HepG2 (cell line): ENCODE measurements around the gene ZNF74. TPM values are rescaled to one million over a fixed set of nuclear protein-coding genes. Genes with fewer than 3 reads are reported as not detected.

Experiments used
- ADNP ChIP-seq: sonication (generic); formaldehyde crosslinking; IDR thresholded peaks from 2 replicates; pipeline ENCODE4 v1.4.0; 2020; ENCODE audit warnings: missing genetic modification reagents
- ATF7-NPFF ChIP-seq: sonication (generic); formaldehyde crosslinking; IDR thresholded peaks from 2 replicates; pipeline ENCODE4 v1.8.1; 2023; ENCODE audit warnings: mild to moderate bottlenecking, low read depth, missing genetic modification reagents, moderate library complexity
- FOXO1 ChIP-seq: sonication (generic); formaldehyde crosslinking; IDR thresholded peaks from 2 replicates; pipeline ENCODE4 v1.4.0; 2020; ENCODE audit warnings: missing genetic modification reagents
- PAF1 ChIP-seq: IDR thresholded peaks from 2 replicates; pipeline ENCODE4 v1.6.1; 2016; ENCODE audit warnings: missing genetic modification reagents, missing compliant biosample characterization
- REPIN1 ChIP-seq: sonication (generic); formaldehyde crosslinking; IDR thresholded peaks from 2 replicates; pipeline ENCODE4 v1.8.0; 2022; ENCODE audit warnings: missing genetic modification reagents, low read depth, mild to moderate bottlenecking, borderline replicate concordance
- RFX3 ChIP-seq: IDR thresholded peaks from 2 replicates; pipeline ENCODE4 v1.6.1; 2016; ENCODE audit warnings: missing biosample characterization, missing genetic modification reagents
- SAFB2 ChIP-seq: sonication (generic); formaldehyde crosslinking; IDR thresholded peaks from 2 replicates; pipeline ENCODE4 v1.5.1; 2020; ENCODE audit warnings: missing genetic modification reagents, low read depth, mild to moderate bottlenecking, borderline replicate concordance
- SIN3B ChIP-seq: fragments of 150-350 bp; IDR thresholded peaks from 2 replicates; pipeline ENCODE4 v1.6.1; 2014; ENCODE audit warnings: low read length
- U2AF2 ChIP-seq: fragments of 200-400 bp; formaldehyde crosslinking; IDR thresholded peaks from 2 replicates; pipeline ENCODE4 v1.6.1; 2017; ENCODE audit warnings: low read depth, mild to moderate bottlenecking, low read length
- ZNF138 ChIP-seq: sonication (generic); formaldehyde crosslinking; IDR thresholded peaks from 2 replicates; pipeline ENCODE4 v1.5.0; 2020; ENCODE audit warnings: mild to moderate bottlenecking, low read depth, missing genetic modification reagents
- ZNF143 ChIP-seq: sonication (generic); formaldehyde crosslinking; IDR thresholded peaks from 2 replicates; pipeline ENCODE4 v1.4.0; 2020; ENCODE audit warnings: missing genetic modification reagents
- ZNF34 ChIP-seq: sonication (generic); formaldehyde crosslinking; IDR thresholded peaks from 2 replicates; pipeline ENCODE4 v1.4.0; 2020; ENCODE audit warnings: mild to moderate bottlenecking, missing genetic modification reagents, borderline replicate concordance
- ZNF350 ChIP-seq: sonication (generic); formaldehyde crosslinking; IDR thresholded peaks from 2 replicates; pipeline ENCODE4 v1.4.0; 2020; ENCODE audit warnings: mild to moderate bottlenecking, low read depth, missing genetic modification reagents, borderline replicate concordance
- ZNF510 ChIP-seq: sonication (generic); formaldehyde crosslinking; IDR thresholded peaks from 2 replicates; pipeline ENCODE4 v1.4.0; 2020; ENCODE audit warnings: low read depth, mild to moderate bottlenecking, missing genetic modification reagents
- ZSCAN12 ChIP-seq: sonication (generic); formaldehyde crosslinking; IDR thresholded peaks from 2 replicates; pipeline ENCODE4 v1.9.0; 2021; ENCODE audit warnings: mild to moderate bottlenecking, missing genetic modification reagents
- ZSCAN22 ChIP-seq: sonication (generic); formaldehyde crosslinking; IDR thresholded peaks from 2 replicates; pipeline ENCODE4 v1.4.0; 2020; ENCODE audit warnings: mild to moderate bottlenecking, missing genetic modification reagents
- polyA plus RNA-seq, 8 experiments: library from polyadenylated mRNA; depleted of rRNA in 3 of 8; stranded (reverse) in 7 of 8; unstranded in 1 of 8; fragments of >200 nt; fragmentation: Illumina TruSeq in 4 of 8; extraction: Trizol in 4 of 8; gene quantifications; 2 replicates each; pipeline versions ENCODE4 v1.2.1 to v1.2.3, GENCODE V29; 2011 to 2016; ENCODE audit warnings: low read depth in 4 of 8, missing spikeins in 1 of 8, mixed read lengths in 1 of 8; ENCODE audit not compliant: insufficient read depth in 1 of 8
- total RNA-seq, 5 experiments: library from RNA; depleted of rRNA; stranded (reverse); fragments of >200 nt; fragmentation: Illumina TruSeq; extraction: Trizol; gene quantifications; 2 replicates each; pipeline ENCODE4 v1.2.3, GENCODE V29; 2016; ENCODE audit warnings: low read depth in 1 of 5
- TF ChIP-seq, protein P1 (sequence below): sonication (generic); formaldehyde crosslinking; IDR thresholded peaks from 2 replicates; pipeline ENCODE4 v1.4.0; 2020; ENCODE audit warnings: mild to moderate bottlenecking, missing genetic modification reagents
- TF ChIP-seq, protein P2 (sequence below): sonication (generic); formaldehyde crosslinking; IDR thresholded peaks from 2 replicates; pipeline ENCODE4 v1.8.0; 2022; ENCODE audit warnings: mild to moderate bottlenecking, missing genetic modification reagents, moderate library complexity
- TF ChIP-seq, protein P3 (sequence below): sonication (generic); formaldehyde crosslinking; IDR thresholded peaks from 2 replicates; pipeline ENCODE4 v1.4.0; 2020; ENCODE audit warnings: missing genetic modification reagents

ZNF74 gene
- total and polyA plus RNA-seq, 2 of the 13 experiments (the other 11 are each of a cell fraction or from before 2014, with no cell fraction given), result 6.3 to 9.1 TPM

DNA sequence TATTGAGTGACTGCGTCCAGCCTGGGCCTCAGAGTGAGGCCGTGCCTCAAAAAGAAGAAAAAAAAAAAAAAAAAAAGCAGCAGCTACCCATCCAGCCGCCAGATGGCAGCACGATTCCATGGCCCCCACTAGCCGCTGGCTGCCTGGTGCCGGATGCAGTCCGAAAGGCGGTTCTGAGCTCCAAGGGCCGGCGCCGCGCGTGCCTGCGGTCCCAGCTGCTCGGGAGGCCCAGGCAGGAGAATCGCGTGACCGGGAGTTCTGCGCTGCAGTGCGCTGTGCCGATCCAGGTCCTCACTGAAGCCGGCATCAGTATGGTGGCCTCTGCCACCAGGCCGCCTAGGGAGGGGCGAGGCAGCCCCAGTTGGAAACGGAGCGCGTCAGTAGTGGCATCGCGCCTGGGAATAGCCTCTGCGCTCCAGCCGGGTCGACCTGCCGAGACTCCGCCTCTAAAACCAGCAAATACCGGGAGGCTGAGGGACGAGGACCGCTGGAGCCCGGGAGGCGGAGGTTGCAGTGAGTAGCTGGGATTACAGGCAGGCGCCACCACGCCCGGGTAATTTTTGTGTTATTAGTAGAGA, 24.3 kb downstream of the ZNF74 start (continued):
- TF ChIP-seq, protein P1, sequence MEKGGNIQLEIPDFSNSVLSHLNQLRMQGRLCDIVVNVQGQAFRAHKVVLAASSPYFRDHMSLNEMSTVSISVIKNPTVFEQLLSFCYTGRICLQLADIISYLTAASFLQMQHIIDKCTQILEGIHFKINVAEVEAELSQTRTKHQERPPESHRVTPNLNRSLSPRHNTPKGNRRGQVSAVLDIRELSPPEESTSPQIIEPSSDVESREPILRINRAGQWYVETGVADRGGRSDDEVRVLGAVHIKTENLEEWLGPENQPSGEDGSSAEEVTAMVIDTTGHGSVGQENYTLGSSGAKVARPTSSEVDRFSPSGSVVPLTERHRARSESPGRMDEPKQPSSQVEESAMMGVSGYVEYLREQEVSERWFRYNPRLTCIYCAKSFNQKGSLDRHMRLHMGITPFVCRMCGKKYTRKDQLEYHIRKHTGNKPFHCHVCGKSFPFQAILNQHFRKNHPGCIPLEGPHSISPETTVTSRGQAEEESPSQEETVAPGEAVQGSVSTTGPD (CRISPR knock-in tag), result no peak
- TF ChIP-seq ZSCAN22 (CRISPR knock-in tag) (no peak), SIN3B (no peak), ADNP (CRISPR knock-in tag) (no peak), PAF1 (CRISPR knock-in tag) (no peak), ZNF34 (CRISPR knock-in tag) (no peak), ZNF138 (CRISPR knock-in tag) (no peak), SAFB2 (CRISPR knock-in tag) (no peak), FOXO1 (CRISPR knock-in tag) (0 out of 2 replicates have a peak, but pooled peaks have one; percentile 27), ATF7-NPFF (CRISPR knock-in tag) (no peak), ZNF510 (CRISPR knock-in tag) (no peak), ZSCAN12 (no peak), ZNF143 (peak; percentile 34; the same call in 1 of the 2 replicates), RFX3 (CRISPR knock-in tag) (no peak), ZNF350 (peak; percentile 55; the same call in 1 of the 2 replicates), REPIN1 (CRISPR knock-in tag) (peak; percentile 49; the same call in 1 of the 2 replicates), U2AF2 (no peak)
- TF ChIP-seq, protein P2, sequence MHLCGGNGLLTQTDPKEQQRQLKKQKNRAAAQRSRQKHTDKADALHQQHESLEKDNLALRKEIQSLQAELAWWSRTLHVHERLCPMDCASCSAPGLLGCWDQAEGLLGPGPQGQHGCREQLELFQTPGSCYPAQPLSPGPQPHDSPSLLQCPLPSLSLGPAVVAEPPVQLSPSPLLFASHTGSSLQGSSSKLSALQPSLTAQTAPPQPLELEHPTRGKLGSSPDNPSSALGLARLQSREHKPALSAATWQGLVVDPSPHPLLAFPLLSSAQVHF (CRISPR knock-in tag), result no peak
- TF ChIP-seq, protein P3, sequence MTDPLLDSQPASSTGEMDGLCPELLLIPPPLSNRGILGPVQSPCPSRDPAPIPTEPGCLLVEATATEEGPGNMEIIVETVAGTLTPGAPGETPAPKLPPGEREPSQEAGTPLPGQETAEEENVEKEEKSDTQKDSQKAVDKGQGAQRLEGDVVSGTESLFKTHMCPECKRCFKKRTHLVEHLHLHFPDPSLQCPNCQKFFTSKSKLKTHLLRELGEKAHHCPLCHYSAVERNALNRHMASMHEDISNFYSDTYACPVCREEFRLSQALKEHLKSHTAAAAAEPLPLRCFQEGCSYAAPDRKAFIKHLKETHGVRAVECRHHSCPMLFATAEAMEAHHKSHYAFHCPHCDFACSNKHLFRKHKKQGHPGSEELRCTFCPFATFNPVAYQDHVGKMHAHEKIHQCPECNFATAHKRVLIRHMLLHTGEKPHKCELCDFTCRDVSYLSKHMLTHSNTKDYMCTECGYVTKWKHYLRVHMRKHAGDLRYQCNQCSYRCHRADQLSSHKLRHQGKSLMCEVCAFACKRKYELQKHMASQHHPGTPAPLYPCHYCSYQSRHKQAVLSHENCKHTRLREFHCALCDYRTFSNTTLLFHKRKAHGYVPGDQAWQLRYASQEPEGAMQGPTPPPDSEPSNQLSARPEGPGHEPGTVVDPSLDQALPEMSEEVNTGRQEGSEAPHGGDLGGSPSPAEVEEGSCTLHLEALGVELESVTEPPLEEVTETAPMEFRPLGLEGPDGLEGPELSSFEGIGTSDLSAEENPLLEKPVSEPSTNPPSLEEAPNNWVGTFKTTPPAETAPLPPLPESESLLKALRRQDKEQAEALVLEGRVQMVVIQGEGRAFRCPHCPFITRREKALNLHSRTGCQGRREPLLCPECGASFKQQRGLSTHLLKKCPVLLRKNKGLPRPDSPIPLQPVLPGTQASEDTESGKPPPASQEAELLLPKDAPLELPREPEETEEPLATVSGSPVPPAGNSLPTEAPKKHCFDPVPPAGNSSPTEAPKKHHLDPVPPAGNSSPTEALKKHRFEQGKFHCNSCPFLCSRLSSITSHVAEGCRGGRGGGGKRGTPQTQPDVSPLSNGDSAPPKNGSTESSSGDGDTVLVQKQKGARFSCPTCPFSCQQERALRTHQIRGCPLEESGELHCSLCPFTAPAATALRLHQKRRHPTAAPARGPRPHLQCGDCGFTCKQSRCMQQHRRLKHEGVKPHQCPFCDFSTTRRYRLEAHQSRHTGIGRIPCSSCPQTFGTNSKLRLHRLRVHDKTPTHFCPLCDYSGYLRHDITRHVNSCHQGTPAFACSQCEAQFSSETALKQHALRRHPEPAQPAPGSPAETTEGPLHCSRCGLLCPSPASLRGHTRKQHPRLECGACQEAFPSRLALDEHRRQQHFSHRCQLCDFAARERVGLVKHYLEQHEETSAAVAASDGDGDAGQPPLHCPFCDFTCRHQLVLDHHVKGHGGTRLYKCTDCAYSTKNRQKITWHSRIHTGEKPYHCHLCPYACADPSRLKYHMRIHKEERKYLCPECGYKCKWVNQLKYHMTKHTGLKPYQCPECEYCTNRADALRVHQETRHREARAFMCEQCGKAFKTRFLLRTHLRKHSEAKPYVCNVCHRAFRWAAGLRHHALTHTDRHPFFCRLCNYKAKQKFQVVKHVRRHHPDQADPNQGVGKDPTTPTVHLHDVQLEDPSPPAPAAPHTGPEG, result no peak
